ENCODE data around the gene SLC25A15. TPM values are rescaled to one million over a fixed set of nuclear protein-coding genes. Genes with fewer than 3 reads are reported as not detected.

SLC25A15 gene
- polyA plus RNA-seq, 1 of the 3 experiments (the other 2 are of a cell fraction) = 15.2 TPM

- no peak overlapping the region for H3K4me3 ChIP-seq (ENCODE audit: low read depth in 2 of 2, low read length in 1 of 2)
- H3K27ac ChIP-seq (ENCODE audit: low read depth in 2 of 2, low read length in 1 of 2) = peak overlapping the region in 1 of 2 experiments; percentile 63; a peak in 2 of 4 replicates
- H3K9me2 ChIP-seq = no peaks in the 10 kb centered on the region
- ChIA-PET POLR2A (no interaction called here), CTCF (interaction anchor here (1.0 to 7.2 kb wide), 7 partner anchors 9 to 232 kb away, joined by 3 to 60 read pairs (median 4); no protein-coding TSS in a partner anchor)
- H3K79me2 ChIP-seq (ENCODE audit: insufficient read depth) = no peaks in the 10 kb centered on the region
- WGBS (ENCODE audit: low lambda C conversion rate) = 73% methylated on average over 7 of the region's 7 CpGs
- H3K27me3 ChIP-seq (ENCODE audit: insufficient read depth) = no peaks in the 10 kb centered on the region
- no peaks in the 10 kb centered on the region for H3K9me3 ChIP-seq
- H4K20me1 ChIP-seq (ENCODE audit: insufficient read depth) = no peaks in the 10 kb centered on the region
- H3K9ac ChIP-seq = no peak overlapping the region
- no peak for TF ChIP-seq CTCF (IDR thresholded peaks at IDR 0.05)
- peak overlapping the region; percentile 61; the same call in 1 of the 2 replicates for H3K4me2 ChIP-seq
- H3K4me1 ChIP-seq (ENCODE audit: control insufficient read depth in 1 of 2, insufficient read depth in 2 of 2, low read depth in 1 of 2, low read length in 1 of 2) = peaks cover 3 to 8% of the 10 kb centered on the region in 2 experiments; a peak in 1 of 4 replicates
- peaks cover 15% of the 10 kb centered on the region for H3F3A ChIP-seq (replicated peaks; ENCODE audit: insufficient read depth)
- DNase-seq = no peak
- H3K36me3 ChIP-seq (replicated peaks in 1 of 2; ENCODE audit: control insufficient read depth in 1 of 2, insufficient read depth in 2 of 2, low read length in 1 of 2) = no peaks in the 10 kb centered on the region
- peak overlapping the region; percentile 94 for H2AFZ ChIP-seq (ENCODE audit: low read depth)
Measured at GRCh38 chr13:40776232-40776631, 13.2 kb upstream of the SLC25A15 start.

- peak; percentile 26; the same call in 1 of the 2 replicates for TF ChIP-seq TCF12 (IDR thresholded peaks at IDR 0.05)
- TF ChIP-seq EP300 (IDR thresholded peaks at IDR 0.05; ENCODE audit: borderline replicate concordance in 1 of 2, low read depth in 1 of 2, low read length in 1 of 2) = no peak
- peak; percentile 40; the same call in 1 of the 2 replicates for TF ChIP-seq MAX (IDR thresholded peaks at IDR 0.05; ENCODE audit: low read depth)
- TF ChIP-seq ZBTB33 (IDR thresholded peaks at IDR 0.05; ENCODE audit: borderline replicate concordance, low read depth) = no peak
- peak; percentile 38 for TF ChIP-seq JUND (IDR thresholded peaks at IDR 0.05)
- peak; percentile 32 for TF ChIP-seq ELF1 (IDR thresholded peaks at IDR 0.05)
- no peak for TF ChIP-seq REST (IDR thresholded peaks at IDR 0.05; ENCODE audit: low read depth, low read length)
- TF ChIP-seq GABPA (IDR thresholded peaks at IDR 0.05; ENCODE audit: low read depth) = peak; percentile 69
- TF ChIP-seq FOSL2 (IDR thresholded peaks at IDR 0.05; ENCODE audit: borderline replicate concordance, low read depth) = peak; percentile 55
- no peaks in the 10 kb centered on the region for H4K20me1 ChIP-seq (ENCODE audit: insufficient read depth)
- peak overlapping the region in 1 of 2 experiments; percentile 63; a peak in 2 of 4 replicates for H3K27ac ChIP-seq (ENCODE audit: low read depth in 2 of 2, low read length in 1 of 2)
- H3K4me3 ChIP-seq (ENCODE audit: low read depth in 2 of 2, low read length in 1 of 2) = peak overlapping the region in 1 of 2 experiments; percentile 48; a peak in 2 of 4 replicates
- no peaks in the 10 kb centered on the region for H3K36me3 ChIP-seq (replicated peaks in 1 of 2; ENCODE audit: control insufficient read depth in 1 of 2, insufficient read depth in 2 of 2, low read length in 1 of 2)
- peaks cover 15% of the 10 kb centered on the region for H3F3A ChIP-seq (replicated peaks; ENCODE audit: insufficient read depth)
- peak overlapping the region; percentile 94 for H2AFZ ChIP-seq (ENCODE audit: low read depth)
- no peaks in the 10 kb centered on the region for H3K27me3 ChIP-seq (ENCODE audit: insufficient read depth)
- no peak for DNase-seq
- 1% methylated on average over 7 of the region's 7 CpGs for WGBS (ENCODE audit: low lambda C conversion rate)
- no peaks in the 10 kb centered on the region for H3K79me2 ChIP-seq (ENCODE audit: insufficient read depth)
- ChIA-PET POLR2A (interaction anchor here (0.8 to 1.0 kb wide), 2 partner anchors 13 to 145 kb away, joined by 3 read pairs; partner anchors contain the start of gene SLC25A15), CTCF (interaction anchor here (0.7 to 7.2 kb wide), 35 partner anchors 8 to 1121 kb away, joined by 3 to 60 read pairs (median 4); no protein-coding TSS in a partner anchor)
- no peaks in the 10 kb centered on the region for H3K9me3 ChIP-seq
- no peaks in the 10 kb centered on the region for H3K9me2 ChIP-seq
- no peak overlapping the region for H3K9ac ChIP-seq
- peaks cover 3 to 8% of the 10 kb centered on the region in 2 experiments; a peak in 1 of 4 replicates for H3K4me1 ChIP-seq (ENCODE audit: control insufficient read depth in 1 of 2, insufficient read depth in 2 of 2, low read depth in 1 of 2, low read length in 1 of 2)
- peak overlapping the region; percentile 61 for H3K4me2 ChIP-seq
Measured at GRCh38 chr13:40776681-40777165, 12.7 kb upstream of the SLC25A15 start.

Measured in SK-N-SH (cell line).